GM19240 (cell line): ENCODE data around the gene LRMDA.
"Not testable (repeated sequence)": the region's sequence is repeated elsewhere in the genome, so short reads cannot be mapped to it uniquely, and the experiment has no call there.

Experiments used
- DNase-seq: peaks from one replicate; pipeline ENCODE4 v3.0.0; 2011; ENCODE audit warnings: low spot score; ENCODE audit not compliant: insufficient read length

Gene LRMDA

DNA sequence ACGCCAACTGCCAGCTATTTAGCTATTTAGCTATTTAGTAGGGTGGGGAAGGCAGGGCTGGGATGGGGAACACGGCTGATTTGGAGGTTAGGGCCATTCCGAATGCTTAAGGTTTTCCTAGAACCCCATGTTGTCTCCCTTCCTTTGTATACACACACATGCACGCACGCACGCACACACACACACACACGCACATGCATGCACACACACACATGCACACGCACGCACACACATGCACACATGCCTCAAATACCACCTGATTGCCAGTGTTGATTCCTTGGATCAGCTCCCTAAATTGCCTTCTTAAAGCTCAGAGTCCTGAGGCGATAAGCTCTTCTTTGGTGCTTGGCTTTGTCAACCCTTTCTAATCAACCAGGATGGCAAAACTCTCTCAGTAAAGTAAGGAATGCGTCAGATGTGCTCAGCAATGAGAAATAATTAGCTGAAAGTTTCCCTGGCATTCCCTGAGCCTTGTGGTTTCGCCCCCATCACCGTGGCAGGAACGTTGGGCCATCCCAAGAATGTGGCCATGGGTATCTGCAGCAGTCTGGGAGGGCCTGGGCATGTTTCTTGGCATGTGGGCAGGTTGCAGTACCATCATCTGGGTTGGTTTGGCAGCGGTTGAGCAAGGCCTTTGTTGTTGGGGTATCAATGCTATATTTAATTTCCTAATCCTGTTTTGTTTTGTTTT, 305.6 kb downstream of the LRMDA start:
- no peak for DNase-seq

DNA sequence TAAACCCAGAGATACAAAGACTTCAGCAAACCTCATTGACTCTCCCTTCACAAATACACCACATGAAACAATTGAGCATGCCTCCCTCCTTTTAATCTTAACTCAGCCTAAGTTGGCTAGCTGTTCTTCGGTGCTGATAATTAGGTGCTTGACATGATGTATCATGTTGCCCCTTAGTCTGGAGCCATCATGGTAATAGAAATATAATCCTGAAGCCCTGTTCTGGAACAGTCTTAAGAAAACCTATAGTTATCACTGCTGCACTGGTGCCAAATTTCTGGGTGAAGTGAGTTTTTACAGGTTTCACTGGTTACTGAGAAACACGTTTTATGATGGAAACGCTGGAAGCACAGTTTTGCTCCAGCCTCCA, 306.1 kb downstream of the LRMDA start:
- DNase-seq = no peak

GRCh38 chr10:75738924-75739323, 307.5 kb downstream of the LRMDA start:
- no peak for DNase-seq

DNA sequence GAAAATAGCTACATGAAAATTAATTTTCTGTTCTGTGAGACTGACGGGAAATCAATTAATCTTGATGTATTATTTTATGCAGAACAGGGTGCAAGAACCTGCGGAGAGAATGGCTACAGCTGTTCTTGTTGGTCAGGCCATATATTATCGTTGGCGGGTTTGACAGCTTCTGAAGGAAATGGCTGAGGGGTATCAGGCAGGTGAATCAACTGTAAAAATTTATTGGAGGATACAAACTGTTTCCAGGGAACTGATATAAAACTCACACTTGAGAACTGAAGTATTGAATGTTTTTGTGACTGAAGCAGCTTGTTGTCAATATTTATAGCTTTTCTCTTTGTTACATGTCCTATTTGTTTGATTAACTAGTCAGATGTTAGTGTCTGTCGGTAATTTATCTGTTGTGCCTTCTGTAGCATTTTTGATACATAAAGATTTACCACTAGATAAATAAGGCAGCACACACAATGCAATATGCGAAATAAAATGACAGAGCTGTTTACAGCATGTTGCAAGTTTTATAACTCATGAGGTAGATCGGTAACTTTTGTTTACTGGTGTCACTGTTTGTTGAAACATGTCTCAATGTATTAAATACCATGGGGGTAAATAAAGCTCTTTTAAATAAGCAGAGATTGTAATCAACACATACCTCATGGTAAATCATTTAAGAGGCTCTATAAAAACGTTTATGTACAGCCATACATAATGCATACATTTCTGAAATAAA, 308.2 kb downstream of the LRMDA start:
- no peak for DNase-seq

- no peak for DNase-seq
Observed at GRCh38 chr10:75740541-75740940, 309.1 kb downstream of the LRMDA start.

- DNase-seq = no peak
Observed at GRCh38 chr10:75742355-75742754, 310.9 kb downstream of the LRMDA start.

- DNase-seq = no peak
Observed at GRCh38 chr10:75743291-75743778, 311.9 kb downstream of the LRMDA start.

DNA sequence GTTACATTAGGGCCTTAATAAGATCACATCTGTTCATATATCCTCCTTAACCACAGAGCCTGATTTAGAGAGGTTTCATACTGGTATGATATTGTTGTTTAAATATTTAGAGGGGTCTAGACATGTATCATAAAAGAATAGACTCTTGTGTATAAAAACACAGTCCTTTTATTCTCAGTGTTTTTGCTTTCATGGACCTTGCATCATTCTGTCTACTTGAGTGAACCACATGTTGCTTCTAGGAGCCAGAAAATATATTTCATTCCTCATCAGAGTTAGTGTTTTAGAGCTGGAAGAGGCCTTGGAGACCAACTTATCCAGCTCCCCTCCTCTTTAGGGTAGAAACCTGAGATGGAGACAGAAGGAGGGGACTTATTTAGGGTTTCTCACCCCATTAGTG, 312.8 kb downstream of the LRMDA start:
- no peak for DNase-seq

DNA sequence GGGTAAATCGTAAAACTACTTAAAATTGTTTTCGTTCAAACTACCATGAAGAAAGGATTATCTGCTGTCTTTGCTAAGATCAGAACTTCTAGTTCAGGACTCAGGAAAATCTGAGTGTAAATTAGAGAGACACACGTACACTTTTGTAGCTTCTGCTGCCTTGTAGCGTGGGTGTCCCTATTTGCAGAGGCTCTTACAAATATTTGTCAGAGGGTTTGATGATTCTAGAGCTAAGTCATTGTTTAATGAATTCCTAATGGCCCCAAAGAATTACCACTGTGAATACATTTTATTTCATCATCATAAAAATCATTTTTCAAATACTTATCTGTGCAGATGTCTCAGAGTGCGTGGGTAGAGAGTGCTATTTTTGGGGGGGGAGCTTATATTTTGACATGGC, 314.9 kb downstream of the LRMDA start:
- DNase-seq = no peak

GRCh38 chr10:75750093-75750875, 318.9 kb downstream of the LRMDA start:
- DNase-seq = not testable (repeated sequence)

DNA sequence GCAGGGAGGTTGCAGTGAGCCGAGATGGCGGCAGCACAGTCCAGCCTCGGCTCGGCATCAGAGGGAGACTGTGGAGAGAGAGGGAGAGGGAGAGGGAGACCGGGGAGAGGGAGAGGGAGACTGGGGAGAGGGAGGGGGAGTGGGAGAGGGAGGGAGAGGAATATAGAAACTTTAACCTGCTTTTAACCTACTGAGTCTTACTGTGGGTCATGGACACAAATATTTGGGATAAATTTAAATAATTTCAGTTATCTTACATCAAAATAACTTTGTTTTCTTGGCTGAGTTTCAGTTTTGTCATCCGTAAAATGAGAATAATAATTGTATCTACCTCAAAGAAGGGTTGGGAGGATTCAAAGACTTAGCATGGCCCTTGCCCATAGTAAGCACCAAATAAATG, 319.8 kb downstream of the LRMDA start:
- no peak for DNase-seq

GRCh38 chr10:75753621-75754020, 322.2 kb downstream of the LRMDA start:
- DNase-seq = no peak

DNA sequence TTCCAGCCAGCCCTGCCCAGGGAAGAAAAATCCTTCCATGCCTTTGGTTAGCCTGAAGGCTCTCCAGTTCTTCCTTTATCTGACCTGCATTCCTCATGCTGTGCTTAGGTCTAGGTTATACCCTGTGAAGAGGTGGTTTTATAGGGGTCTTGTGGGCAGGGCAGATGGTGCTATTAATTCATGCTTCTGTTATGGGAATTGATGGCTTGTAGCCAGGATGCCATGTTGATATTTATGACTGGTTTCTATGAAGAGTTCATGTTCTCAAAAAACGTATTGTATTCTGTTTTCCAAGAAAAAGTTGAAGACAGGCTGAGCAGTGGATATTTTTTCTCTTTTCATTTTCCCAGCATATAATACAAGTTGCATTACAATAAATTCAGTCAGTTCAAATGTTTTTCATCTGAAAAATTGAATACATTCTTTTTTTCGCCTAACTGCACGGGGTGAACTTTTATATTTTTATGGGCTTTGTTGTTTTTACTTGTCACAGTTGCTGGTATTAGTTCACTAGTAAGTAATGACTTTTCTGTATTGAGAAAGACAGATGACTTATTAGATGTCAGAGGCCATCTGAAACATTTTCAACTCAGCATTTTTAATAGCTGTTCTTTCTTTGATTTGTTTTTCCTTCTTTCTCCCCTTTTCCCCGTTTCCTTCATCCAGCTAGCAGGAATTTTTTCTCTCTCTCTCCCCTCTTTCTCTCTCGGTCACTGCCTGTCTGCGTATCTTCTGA, 322.8 kb downstream of the LRMDA start:
- no peak for DNase-seq

GRCh38 chr10:75755528-75755927, 324.1 kb downstream of the LRMDA start:
- no peak for DNase-seq

DNA sequence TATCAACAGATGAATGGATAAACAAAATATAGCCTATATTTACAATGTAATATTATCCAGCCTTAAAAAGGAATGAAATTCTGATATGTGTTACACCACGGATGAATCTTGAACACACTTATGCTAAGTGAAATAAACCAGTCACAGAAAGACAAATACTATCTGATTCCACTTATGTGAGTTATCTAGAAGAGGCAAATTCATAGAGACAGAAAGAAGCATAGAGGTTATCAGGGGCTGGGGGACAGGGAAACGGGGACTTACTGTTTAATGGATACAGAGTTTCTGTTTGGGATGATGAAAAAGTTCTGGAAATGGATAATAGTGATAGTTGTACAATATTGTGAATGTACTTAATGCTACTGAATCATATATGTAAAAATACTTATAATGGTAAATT, 329.9 kb downstream of the LRMDA start:
- DNase-seq = no peak

DNA sequence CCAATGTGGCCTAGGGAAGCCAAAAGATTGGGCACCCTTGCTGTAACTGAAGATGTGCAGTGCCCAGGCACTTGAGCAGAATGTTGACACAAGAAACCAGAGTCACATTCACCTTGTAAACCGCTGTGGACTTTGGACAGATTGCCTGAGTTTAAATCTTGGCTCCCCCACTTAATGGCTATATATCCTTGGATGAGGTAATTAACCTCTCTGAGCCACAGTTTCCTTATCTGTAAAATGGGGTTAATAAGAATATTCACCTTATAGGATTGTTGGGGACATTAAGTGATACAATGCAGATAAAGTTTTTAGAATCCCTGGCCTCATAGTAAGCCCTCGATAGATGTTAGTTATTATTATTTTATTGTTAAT, 331.0 kb downstream of the LRMDA start:
- DNase-seq = no peak

DNA sequence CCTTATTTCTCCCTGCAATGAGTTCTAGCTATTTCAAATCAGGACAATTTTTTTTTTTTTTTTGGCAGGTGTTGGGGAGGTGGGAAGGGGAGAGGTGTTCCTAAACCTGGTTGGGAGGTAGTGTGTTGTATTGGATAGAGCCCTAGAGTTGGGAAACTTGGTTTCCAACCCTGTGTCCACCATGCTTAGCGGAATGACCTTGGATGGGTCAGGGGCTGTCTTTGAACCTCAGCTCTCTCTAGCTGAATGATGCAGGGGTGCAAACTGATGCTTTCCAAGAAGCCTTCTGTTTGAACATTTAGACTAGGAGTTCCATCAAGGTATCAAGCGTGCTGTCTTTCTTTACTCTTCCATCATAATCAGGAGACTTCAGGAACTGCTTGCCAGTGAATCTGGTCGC, 332.2 kb downstream of the LRMDA start:
- DNase-seq = no peak

GRCh38 chr10:75764974-75765788, 333.8 kb downstream of the LRMDA start:
- no peak for DNase-seq

- no peak for DNase-seq
Observed at GRCh38 chr10:75765789-75766096, 334.3 kb downstream of the LRMDA start.

- no peak for DNase-seq
Observed at GRCh38 chr10:75766106-75766505, 334.7 kb downstream of the LRMDA start.

DNA sequence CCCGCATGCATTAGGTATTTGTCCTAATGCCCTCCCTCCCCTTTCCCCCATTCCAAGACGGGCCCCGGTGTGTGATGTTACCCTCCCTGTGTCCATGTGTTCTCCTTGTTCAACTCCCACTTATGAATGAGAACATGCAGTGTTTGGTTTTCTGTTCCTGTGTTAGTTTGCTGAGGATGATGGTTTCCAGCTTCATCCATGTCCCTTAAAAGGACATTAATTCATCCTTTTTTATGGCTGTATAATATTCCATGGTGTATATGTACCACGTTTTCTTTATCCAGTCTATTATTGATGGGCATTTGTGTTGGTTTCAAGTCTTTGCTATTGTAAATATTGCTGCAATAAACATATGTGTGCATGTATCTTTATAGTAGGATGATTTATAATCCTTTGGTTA, 335.3 kb downstream of the LRMDA start:
- DNase-seq = not testable (repeated sequence)
